ENCODE results near the gene PLCB1.

The PLCB1 gene

GRCh38 chr20:8370774-8371173, 238.7 kb downstream of the PLCB1 start:
- Histone ChIP-seq H3K79me1 (ENCODE audit: low read length) (no peaks in the 10 kb centered on the region), H2AFZ (ENCODE audit: insufficient read depth, low read length, poor library complexity) (no peak overlapping the region), H3K14ac (ENCODE audit: low read length) (no peak overlapping the region), H3K9me3 (ENCODE audit: insufficient read depth, low read depth, low read length) (no peaks in the 10 kb centered on the region), H3K18ac (ENCODE audit: low read length) (no peak overlapping the region), H4K91ac (ENCODE audit: low read depth, low read length) (no peak overlapping the region), H4K12ac (ENCODE audit: low read depth, low read length) (no peak overlapping the region), H3K4ac (ENCODE audit: low read depth, low read length) (no peak overlapping the region), H3K4me2 (ENCODE audit: low read length) (no peak overlapping the region), H3K9ac (ENCODE audit: low read length) (no peak overlapping the region), H3K23ac (ENCODE audit: low read length) (no peak overlapping the region), H3K4me1 (ENCODE audit: control insufficient read depth in 1 of 2, insufficient read depth in 2 of 2, low read length in 2 of 2) (no peaks in the 10 kb centered on the region), H3K36me3 (ENCODE audit: control insufficient read depth in 1 of 2, insufficient read depth in 2 of 2, low read length in 2 of 2) (no peaks in the 10 kb centered on the region), H3K27me3 (ENCODE audit: insufficient read depth, low read length) (no peaks in the 10 kb centered on the region), H2BK120ac (ENCODE audit: insufficient read depth, low read length, poor library complexity) (no peak overlapping the region), H2BK12ac (ENCODE audit: low read length) (no peak overlapping the region), H4K8ac (ENCODE audit: low read depth, low read length) (no peak overlapping the region), H2BK5ac (ENCODE audit: low read depth, low read length, poor library complexity) (no peak overlapping the region), H3K79me2 (ENCODE audit: control insufficient read depth, insufficient read depth, low read length, poor library complexity) (no peaks in the 10 kb centered on the region), H3K27ac (ENCODE audit: low read depth, low read length) (no peak overlapping the region), H3K4me3 (ENCODE audit: low read depth, low read length) (no peak overlapping the region), H2AK5ac (ENCODE audit: low read length) (no peak overlapping the region)
- peak; percentile 53 to 60 for DNase-seq
- no CpG with 5 or more reads among the region's 5 CpGs for WGBS (ENCODE audit: extremely low coverage, insufficient coverage, insufficient read length)

DNA sequence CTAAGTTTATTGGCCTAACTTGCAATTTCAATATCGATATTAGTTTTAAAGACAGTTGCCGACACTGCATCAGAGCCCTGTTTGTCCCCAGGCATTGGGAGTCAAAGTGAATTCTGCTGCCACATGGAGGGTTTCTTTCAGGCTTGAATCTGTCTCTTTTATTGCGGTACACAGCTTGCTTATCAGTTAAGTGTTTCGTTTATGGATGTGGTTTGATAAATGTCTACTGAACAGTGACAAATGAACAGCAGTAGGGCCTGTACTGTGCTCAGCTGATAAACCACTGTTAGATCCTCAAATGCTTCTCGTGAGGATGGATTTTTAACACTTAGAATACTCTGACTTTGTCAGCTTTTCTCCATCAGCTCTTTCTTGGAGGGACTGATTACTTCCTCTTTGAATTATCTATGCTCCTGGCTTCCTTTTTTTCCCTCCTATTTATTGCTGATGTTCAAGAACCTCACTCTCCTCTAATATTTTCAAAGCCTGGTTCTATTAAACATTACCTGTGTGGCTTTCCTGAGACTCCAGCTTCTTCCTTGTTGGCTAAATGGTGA, 240.8 kb downstream of the PLCB1 start:
- no peaks in the 10 kb centered on the region for H3K36me3 ChIP-seq (ENCODE audit: control insufficient read depth in 1 of 2, insufficient read depth in 2 of 2, low read length in 2 of 2)
- no peak overlapping the region for H3K4me2 ChIP-seq (ENCODE audit: low read length)
- no peak for DNase-seq
- H4K12ac ChIP-seq (ENCODE audit: low read depth, low read length), result no peak overlapping the region
- no peak overlapping the region for H3K4ac ChIP-seq (ENCODE audit: low read depth, low read length)
- no peaks in the 10 kb centered on the region for H3K4me1 ChIP-seq (ENCODE audit: control insufficient read depth in 1 of 2, insufficient read depth in 2 of 2, low read length in 2 of 2)
- H3K14ac ChIP-seq (ENCODE audit: low read length), result no peak overlapping the region
- no peaks in the 10 kb centered on the region for H3K79me2 ChIP-seq (ENCODE audit: control insufficient read depth, insufficient read depth, low read length, poor library complexity)
- no peak overlapping the region for H2BK12ac ChIP-seq (ENCODE audit: low read length)
- no peak overlapping the region for H3K27ac ChIP-seq (ENCODE audit: low read depth, low read length)
- no peak overlapping the region for H3K9ac ChIP-seq (ENCODE audit: low read length)
- H4K91ac ChIP-seq (ENCODE audit: low read depth, low read length), result no peak overlapping the region
- no peak overlapping the region for H4K8ac ChIP-seq (ENCODE audit: low read depth, low read length)
- H3K79me1 ChIP-seq (ENCODE audit: low read length), result no peaks in the 10 kb centered on the region
- H3K23ac ChIP-seq (ENCODE audit: low read length), result no peak overlapping the region
- H3K9me3 ChIP-seq (ENCODE audit: insufficient read depth, low read depth, low read length), result no peaks in the 10 kb centered on the region
- H3K18ac ChIP-seq (ENCODE audit: low read length), result no peak overlapping the region
- no peaks in the 10 kb centered on the region for H3K27me3 ChIP-seq (ENCODE audit: insufficient read depth, low read length)
- no peak overlapping the region for H3K4me3 ChIP-seq (ENCODE audit: low read depth, low read length)
- no peak overlapping the region for H2BK120ac ChIP-seq (ENCODE audit: insufficient read depth, low read length, poor library complexity)
- no peak overlapping the region for H2AK5ac ChIP-seq (ENCODE audit: low read length)
- no CpG with 5 or more reads among the region's 5 CpGs for WGBS (ENCODE audit: extremely low coverage, insufficient coverage, insufficient read length)
- H2AFZ ChIP-seq (ENCODE audit: insufficient read depth, low read length, poor library complexity), result no peak overlapping the region
- no peak overlapping the region for H2BK5ac ChIP-seq (ENCODE audit: low read depth, low read length, poor library complexity)

- Histone ChIP-seq H3K23ac (ENCODE audit: low read length) (no peak overlapping the region), H3K4ac (ENCODE audit: low read depth, low read length) (no peak overlapping the region), H3K79me2 (ENCODE audit: control insufficient read depth, insufficient read depth, low read length, poor library complexity) (no peaks in the 10 kb centered on the region), H3K4me2 (ENCODE audit: low read length) (no peak overlapping the region), H3K79me1 (ENCODE audit: low read length) (no peaks in the 10 kb centered on the region), H3K9me3 (ENCODE audit: insufficient read depth, low read depth, low read length) (no peaks in the 10 kb centered on the region), H2BK5ac (ENCODE audit: low read depth, low read length, poor library complexity) (no peak overlapping the region), H4K12ac (ENCODE audit: low read depth, low read length) (no peak overlapping the region), H3K27ac (ENCODE audit: low read depth, low read length) (no peak overlapping the region), H3K18ac (ENCODE audit: low read length) (no peak overlapping the region), H4K8ac (ENCODE audit: low read depth, low read length) (no peak overlapping the region), H3K9ac (ENCODE audit: low read length) (no peak overlapping the region), H3K14ac (ENCODE audit: low read length) (no peak overlapping the region), H3K4me1 (ENCODE audit: control insufficient read depth in 1 of 2, insufficient read depth in 2 of 2, low read length in 2 of 2) (no peaks in the 10 kb centered on the region), H4K91ac (ENCODE audit: low read depth, low read length) (no peak overlapping the region), H2BK12ac (ENCODE audit: low read length) (no peak overlapping the region), H2AK5ac (ENCODE audit: low read length) (no peak overlapping the region), H3K27me3 (ENCODE audit: insufficient read depth, low read length) (no peaks in the 10 kb centered on the region), H2BK120ac (ENCODE audit: insufficient read depth, low read length, poor library complexity) (no peak overlapping the region), H3K36me3 (ENCODE audit: control insufficient read depth in 1 of 2, insufficient read depth in 2 of 2, low read length in 2 of 2) (no peaks in the 10 kb centered on the region), H3K4me3 (ENCODE audit: low read depth, low read length) (no peak overlapping the region), H2AFZ (ENCODE audit: insufficient read depth, low read length, poor library complexity) (no peak overlapping the region)
- DNase-seq, result no peak
- WGBS (ENCODE audit: extremely low coverage, insufficient coverage, insufficient read length), result no CpG with 5 or more reads among the region's 1 CpG
These were observed 241.5 kb downstream of the PLCB1 start for GRCh38 chr20:8373579-8373978.

DNA sequence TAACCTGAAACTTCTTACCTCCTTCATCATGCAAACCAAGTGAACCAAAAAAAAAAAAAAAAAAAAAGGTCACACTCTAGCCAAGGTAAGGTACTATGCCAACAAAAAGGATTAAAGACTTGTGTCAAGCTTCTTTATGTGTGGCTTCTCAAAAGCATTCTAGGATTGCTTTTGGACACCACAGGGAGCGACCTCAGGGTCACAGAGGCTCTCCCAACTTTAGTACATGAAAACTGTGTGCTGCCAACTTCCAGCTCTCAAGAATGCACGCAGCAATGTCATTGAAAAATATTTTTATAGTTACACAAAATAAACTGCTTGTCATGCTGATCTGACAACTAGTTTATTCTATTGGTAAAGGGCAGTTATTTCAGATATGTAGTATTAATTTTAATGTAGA, 243.8 kb downstream of the PLCB1 start:
- no peak overlapping the region for H4K8ac ChIP-seq (ENCODE audit: low read depth, low read length)
- no peak overlapping the region for H2BK120ac ChIP-seq (ENCODE audit: insufficient read depth, low read length, poor library complexity)
- no peak overlapping the region for H2BK5ac ChIP-seq (ENCODE audit: low read depth, low read length, poor library complexity)
- no peaks in the 10 kb centered on the region for H3K79me2 ChIP-seq (ENCODE audit: control insufficient read depth, insufficient read depth, low read length, poor library complexity)
- WGBS (ENCODE audit: extremely low coverage, insufficient coverage, insufficient read length), result no CpG with 5 or more reads among the region's 2 CpGs
- no peak overlapping the region for H3K9ac ChIP-seq (ENCODE audit: low read length)
- no peak overlapping the region for H2AK5ac ChIP-seq (ENCODE audit: low read length)
- H3K18ac ChIP-seq (ENCODE audit: low read length), result no peak overlapping the region
- no peak for DNase-seq
- no peaks in the 10 kb centered on the region for H3K4me1 ChIP-seq (ENCODE audit: control insufficient read depth in 1 of 2, insufficient read depth in 2 of 2, low read length in 2 of 2)
- H3K27ac ChIP-seq (ENCODE audit: low read depth, low read length), result no peak overlapping the region
- H3K14ac ChIP-seq (ENCODE audit: low read length), result no peak overlapping the region
- no peak overlapping the region for H2AFZ ChIP-seq (ENCODE audit: insufficient read depth, low read length, poor library complexity)
- no peaks in the 10 kb centered on the region for H3K9me3 ChIP-seq (ENCODE audit: insufficient read depth, low read depth, low read length)
- H3K23ac ChIP-seq (ENCODE audit: low read length), result no peak overlapping the region
- H3K4me3 ChIP-seq (ENCODE audit: low read depth, low read length), result no peak overlapping the region
- no peak overlapping the region for H2BK12ac ChIP-seq (ENCODE audit: low read length)
- no peaks in the 10 kb centered on the region for H3K36me3 ChIP-seq (ENCODE audit: control insufficient read depth in 1 of 2, insufficient read depth in 2 of 2, low read length in 2 of 2)
- no peak overlapping the region for H3K4ac ChIP-seq (ENCODE audit: low read depth, low read length)
- H3K27me3 ChIP-seq (ENCODE audit: insufficient read depth, low read length), result no peaks in the 10 kb centered on the region
- no peak overlapping the region for H3K4me2 ChIP-seq (ENCODE audit: low read length)
- H3K79me1 ChIP-seq (ENCODE audit: low read length), result no peaks in the 10 kb centered on the region
- H4K12ac ChIP-seq (ENCODE audit: low read depth, low read length), result no peak overlapping the region
- no peak overlapping the region for H4K91ac ChIP-seq (ENCODE audit: low read depth, low read length)

Data from trophoblast cell (in vitro differentiated cells and primary cell).